Measurements from ENCODE around the gene YY1AP1. TPM values are rescaled to one million over a fixed set of nuclear protein-coding genes. Genes with fewer than 3 reads are reported as not detected.
A peak's percentile ranks its signal among the peaks of the same experiment; 100 is the strongest.

The YY1AP1 gene
- total RNA-seq, 1 experiment from 2014 or later: 40.3 TPM

- TF ChIP-seq EGR1 (IDR thresholded peaks at IDR 0.05; ENCODE audit: low read depth): no peak
- no peak for TF ChIP-seq CTCF (IDR thresholded peaks at IDR 0.05 in 2 of 3, conservative IDR thresholded peaks at IDR 0.05 in 1 of 3; ENCODE audit: borderline replicate concordance in 1 of 3, insufficient read depth in 1 of 3, low read depth in 2 of 3, low read length in 2 of 3)
- no peak for TF ChIP-seq FOSL1 (IDR thresholded peaks at IDR 0.05; ENCODE audit: low read depth)
- peak; percentile 25; the same call in 1 of the 2 replicates for TF ChIP-seq ZFX (IDR thresholded peaks at IDR 0.05)
- no peak for TF ChIP-seq CBX3 (IDR thresholded peaks at IDR 0.05; ENCODE audit: low read depth)
- peak; percentile 82 for TF ChIP-seq TCF7L2 (IDR thresholded peaks at IDR 0.05; ENCODE audit: borderline replicate concordance, extremely low read depth, insufficient read depth, insufficient read length)
Observed at GRCh38 chr1:155688324-155689080, at the start of gene YY1AP1 (continued).

GRCh38 chr1:155729031-155729898 is 40.7 kb upstream of the YY1AP1 start:
- peaks cover 36 to 46% of the 10 kb centered on the region in 2 experiments for H3K36me3 ChIP-seq (ENCODE audit: control insufficient read depth in 1 of 2, insufficient read depth in 2 of 2, low read length in 2 of 2)
- POLR2A ChIA-PET: no interaction called here

More at GRCh38 chr1:155729031-155729898, 40.7 kb upstream of the YY1AP1 start:
- intact Hi-C loops (cut with micrococcal nuclease): no loop called here
- TF ChIP-seq RAD21 (IDR thresholded peaks at IDR 0.05; ENCODE audit: low read depth) (peak; percentile 67), EGR1 (IDR thresholded peaks at IDR 0.05; ENCODE audit: low read depth) (no peak), POLR2AphosphoS5 (IDR thresholded peaks at IDR 0.05; ENCODE audit: low read depth, low read length) (no peak), CTCF (IDR thresholded peaks at IDR 0.05 in 2 of 3, conservative IDR thresholded peaks at IDR 0.05 in 1 of 3; ENCODE audit: borderline replicate concordance in 1 of 3, insufficient read depth in 1 of 3, low read depth in 2 of 3, low read length in 2 of 3) (peak; percentile 41 to 76 (median 76); a peak in 5 of 6 replicates), EZH2phosphoT487 (IDR thresholded peaks at IDR 0.05; ENCODE audit: borderline replicate concordance) (no peak)
- DNase-seq (ENCODE audit: low read depth, low spot score) (peak; percentile 38), ATAC-seq (peak; percentile 96)
- Histone ChIP-seq H3K27ac (ENCODE audit: low read depth, low read length) (peak overlapping the region; percentile 18; the same call in 1 of the 2 replicates), H3K9me2 (ENCODE audit: insufficient read depth) (no peaks in the 10 kb centered on the region), H3K9me3 (ENCODE audit: control insufficient read depth in 1 of 2, insufficient read depth in 1 of 2, low read depth in 1 of 2, low read length in 2 of 2) (no peaks in the 10 kb centered on the region), H3K79me2 (ENCODE audit: insufficient read depth, low read length) (no peaks in the 10 kb centered on the region), H3K4me1 (ENCODE audit: control insufficient read depth in 1 of 2, insufficient read depth in 2 of 2, low read length in 2 of 2) (no peaks in the 10 kb centered on the region), H3K4me3 (replicated peaks in 1 of 2; ENCODE audit: low read depth in 1 of 2, low read length in 2 of 2) (no peak overlapping the region), H3K27me3 (ENCODE audit: insufficient read depth, low read length) (no peaks in the 10 kb centered on the region), H2AFZ (ENCODE audit: low read depth, low read length, poor library complexity, severe bottlenecking) (no peak overlapping the region), H3K4me2 (ENCODE audit: low read length) (no peak overlapping the region), H3K9ac (ENCODE audit: low read length) (no peak overlapping the region), H4K20me1 (ENCODE audit: insufficient read depth) (no peaks in the 10 kb centered on the region)
- BruUV-seq (replicated peaks): no TSS peak
- RAD21 ChIA-PET (ENCODE audit: low non-redundant PET in 1 of 2, low total read pairs in 2 of 2, uncharacterized antibody in 2 of 2, unreplicated experiment in 2 of 2): interaction anchor here in 1 of 2 experiments (0.5 kb wide), 1 partner anchor 10 kb away, joined by 3 read pairs; no protein-coding TSS in a partner anchor
- CTCF ChIA-PET: interaction anchor here (0.6 to 1.2 kb wide), 4 partner anchors 8 to 23 kb away, joined by 3 read pairs; no protein-coding TSS in a partner anchor
